IMR-90 (cell line): ENCODE results near the gene PRDM10. TPM values are rescaled to one million over a fixed set of nuclear protein-coding genes. Genes with fewer than 3 reads are reported as not detected.
A peak's percentile ranks its signal among the peaks of the same experiment; 100 is the strongest.

Experiments used
- ATAC-seq: fragments of 200-7000 bp; cut with Tn5 transposase; 2 replicates; pipeline ENCODE4 v1.9.1; 2020; ENCODE audit warnings: low read depth, mild to moderate bottlenecking, moderate library complexity
- BruUV-seq: library from RNA; stranded (reverse); fragments of 400-500 nt; replicated peaks from 2 replicates; lab custom pipeline; 2021; lab: Mats Ljungman, UMichigan
- CTCF ChIA-PET: fragments of 300-600 bp; formaldehyde crosslinking; extraction: SDS; loops from one replicate; lab custom pipeline; 2021; ENCODE audit warnings: antibody characterized with exemption; lab: Yijun Ruan, JAX
- POLR2A ChIA-PET: fragments of 300-600 bp; sonication (Branson Sonifier 250); formaldehyde crosslinking; loops from one replicate; lab custom pipeline; 2022; ENCODE audit warnings: antibody characterized with exemption; ENCODE audit not compliant: unreplicated experiment; lab: Charles Lee
- DNase-seq: peaks from one replicate; pipeline ENCODE4 v3.0.0; 2013
- H2AFZ ChIP-seq: replicated peaks from 2 replicates; pipeline ENCODE3; 2013; ENCODE audit warnings: low read length, mild to moderate bottlenecking; ENCODE audit not compliant: poor library complexity
- H2AK5ac ChIP-seq: 2 replicates; pipeline ENCODE4 v1.6.1; 2013; ENCODE audit warnings: low read depth, low read length, inconsistent platforms
- H2AK9ac ChIP-seq: replicated peaks from 2 replicates; pipeline ENCODE3; 2013; ENCODE audit warnings: mild to moderate bottlenecking, low read depth, low read length, moderate library complexity; ENCODE audit not compliant: poor library complexity
- H2BK120ac ChIP-seq: 2 replicates; pipeline ENCODE4 v1.6.1; 2013; ENCODE audit warnings: low read depth, low read length, inconsistent platforms
- H2BK15ac ChIP-seq: 3 replicates; pipeline ENCODE4 v1.6.1; 2013; ENCODE audit warnings: low read depth, low read length, inconsistent platforms
- H2BK20ac ChIP-seq: 2 replicates; pipeline ENCODE4 v1.6.1; 2013; ENCODE audit warnings: low read depth, mild to moderate bottlenecking, inconsistent platforms, low read length, moderate library complexity
- H2BK5ac ChIP-seq: 2 replicates; pipeline ENCODE4 v1.6.1; 2013; ENCODE audit warnings: mild to moderate bottlenecking, low read depth, low read length, inconsistent platforms; ENCODE audit not compliant: poor library complexity, severe bottlenecking
- H3K14ac ChIP-seq: replicated peaks from 2 replicates; pipeline ENCODE4 v1.6.1; 2013; ENCODE audit warnings: low read depth, low read length, inconsistent platforms
- H3K18ac ChIP-seq: 2 replicates; pipeline ENCODE4 v1.6.1; 2013; ENCODE audit warnings: low read depth, low read length, control low read depth
- H3K23ac ChIP-seq: 2 replicates; pipeline ENCODE4 v1.6.1; 2013; ENCODE audit warnings: low read depth, low read length, inconsistent platforms
- H3K27ac ChIP-seq: 2 replicates; pipeline ENCODE4 v1.5.1; 2013; ENCODE audit warnings: mild to moderate bottlenecking, control low read depth, low read length; ENCODE audit not compliant: insufficient read depth
- H3K27me3 ChIP-seq: 2 replicates; pipeline ENCODE4 v1.6.1; 2013; ENCODE audit warnings: low read length; ENCODE audit not compliant: control insufficient read depth, insufficient read depth
- H3K36me3 ChIP-seq: 2 replicates; pipeline ENCODE4 v1.6.1; 2013; ENCODE audit warnings: low read length, mixed read lengths; ENCODE audit not compliant: control insufficient read depth, insufficient read depth
- H3K4ac ChIP-seq: 2 replicates; pipeline ENCODE4 v1.6.1; 2013; ENCODE audit warnings: low read depth, low read length, inconsistent platforms
- H3K4me1 ChIP-seq: 2 replicates; pipeline ENCODE4 v1.6.1; 2013; ENCODE audit warnings: low read length, mixed read lengths; ENCODE audit not compliant: control insufficient read depth, insufficient read depth
- H3K4me2 ChIP-seq: 2 replicates; pipeline ENCODE4 v1.6.1; 2013; ENCODE audit warnings: low read depth, mild to moderate bottlenecking, control low read depth, low read length, moderate library complexity
- H3K4me3 ChIP-seq: 2 replicates; pipeline ENCODE4 v1.5.1; 2013; ENCODE audit warnings: low read depth, mild to moderate bottlenecking, control low read depth, low read length, moderate library complexity; ENCODE audit not compliant: insufficient read depth
- H3K56ac ChIP-seq: 2 replicates; pipeline ENCODE4 v1.6.1; 2013; ENCODE audit warnings: low read length, inconsistent platforms; ENCODE audit not compliant: insufficient read depth; ENCODE audit errors: extremely low read depth
- H3K79me1 ChIP-seq, 2 experiments: 2 replicates each; pipeline ENCODE4 v1.6.1; 2013; ENCODE audit warnings: low read length in 2 of 2, inconsistent platforms in 1 of 2, low read depth in 1 of 2
- H3K9ac ChIP-seq: 2 replicates; pipeline ENCODE4 v1.6.1; 2013; ENCODE audit warnings: low read depth, low read length, control low read depth
- H3K9me1 ChIP-seq: 2 replicates; pipeline ENCODE4 v1.6.1; 2013; ENCODE audit warnings: low read length, inconsistent platforms; ENCODE audit not compliant: insufficient read depth
- H3K9me3 ChIP-seq: 2 replicates; pipeline ENCODE4 v1.6.1; 2013; ENCODE audit warnings: low read length; ENCODE audit not compliant: control insufficient read depth, insufficient read depth
- H4K20me1 ChIP-seq: 2 replicates; pipeline ENCODE4 v1.6.1; 2013; ENCODE audit warnings: low read length, inconsistent platforms; ENCODE audit not compliant: insufficient read depth
- H4K5ac ChIP-seq: 2 replicates; pipeline ENCODE4 v1.6.1; 2013; ENCODE audit warnings: mild to moderate bottlenecking, low read depth, low read length, control low read depth
- H4K8ac ChIP-seq, 2 experiments: 2 replicates each; pipeline ENCODE4 v1.6.1; 2013; ENCODE audit warnings: low read depth in 2 of 2, low read length in 2 of 2, control low read depth in 1 of 2, inconsistent platforms in 1 of 2
- H4K91ac ChIP-seq: 2 replicates; pipeline ENCODE4 v1.6.1; 2013; ENCODE audit warnings: low read depth, low read length, inconsistent platforms; ENCODE audit not compliant: insufficient read depth
- BHLHE40 ChIP-seq: fragments of 150-350 bp; IDR thresholded peaks from 2 replicates; pipeline ENCODE4 v1.6.1; 2016; ENCODE audit warnings: mild to moderate bottlenecking, low read depth, low read length
- CEBPB ChIP-seq: IDR thresholded peaks from 2 replicates; pipeline ENCODE4 v1.6.1; 2012; ENCODE audit warnings: low read depth, low read length, improper control_type of control experiment
- CHD1 ChIP-seq: IDR thresholded peaks from 2 replicates; pipeline ENCODE4 v1.6.1; 2012; ENCODE audit warnings: low read depth, low read length, improper control_type of control experiment
- CTCF ChIP-seq: conservative IDR thresholded peaks from 2 replicates; pipeline ENCODE4 v1.5.1; 2012; ENCODE audit warnings: mild to moderate bottlenecking, low read depth, low read length, improper control_type of control experiment
- ELK1 ChIP-seq: fragments of 150-350 bp; IDR thresholded peaks from 2 replicates; pipeline ENCODE4 v1.6.1; 2016; ENCODE audit warnings: low read depth, mild to moderate bottlenecking, low read length, moderate library complexity, borderline replicate concordance
- MAFK ChIP-seq: IDR thresholded peaks from 2 replicates; pipeline ENCODE4 v1.6.1; 2012; ENCODE audit warnings: low read depth, low read length, improper control_type of control experiment
- MXI1 ChIP-seq: IDR thresholded peaks from 2 replicates; pipeline ENCODE4 v1.6.1; 2012; ENCODE audit warnings: low read depth, mild to moderate bottlenecking, low read length, moderate library complexity, borderline replicate concordance
- NFE2L2 ChIP-seq: fragments of 150-350 bp; IDR thresholded peaks from 2 replicates; pipeline ENCODE4 v1.6.1; 2016; ENCODE audit warnings: low read depth, mild to moderate bottlenecking, low read length
- RAD21 ChIP-seq: IDR thresholded peaks from 2 replicates; pipeline ENCODE4 v1.6.1; 2012; ENCODE audit warnings: low read length, improper control_type of control experiment
- RCOR1 ChIP-seq: IDR thresholded peaks from 2 replicates; pipeline ENCODE4 v1.6.1; 2012; ENCODE audit warnings: mild to moderate bottlenecking, low read length, improper control_type of control experiment; ENCODE audit not compliant: insufficient replicate concordance
- USF2 ChIP-seq: fragments of 150-350 bp; IDR thresholded peaks from 2 replicates; pipeline ENCODE4 v1.6.1; 2017; ENCODE audit warnings: mild to moderate bottlenecking, antibody characterized with exemption, low read length, low read depth
- WGBS, 2 experiments: methylation state at CpG; one replicate each; pipeline versions ENCODE4 v1.1.5 to v1.1.7; 2013; ENCODE audit warnings: missing lambda C conversion rate in 2 of 2; ENCODE audit not compliant: insufficient read length in 1 of 2; ENCODE audit errors: extremely low coverage in 2 of 2; 5-methylcytosine and 5-hydroxymethylcytosine counted together
- dilution Hi-C: fragments of 300-500 bp; cut with HindIII; formaldehyde crosslinking; loops from one replicate; pipeline ENCODE4 v1.14.3; 2018; ENCODE audit warnings: low sequenced_read_pairs; ENCODE audit not compliant: unreplicated experiment
- in situ Hi-C: fragments of 300-500 bp; cut with MboI; formaldehyde crosslinking; loops from 3 replicates; pipeline ENCODE4 v1.14.3; 2019; ENCODE audit warnings: low sequenced_read_pairs, inconsistent platforms, mixed read lengths
- intact Hi-C: fragments of 100-400 bp; cut with micrococcal nuclease; formaldehyde crosslinking; loops from 2 replicates; pipeline ENCODE4 v1.10.0; 2022
- polyA plus RNA-seq, 3 experiments: library from polyadenylated mRNA; depleted of rRNA; stranded (reverse); fragments of >200 nt; gene quantifications; 2 replicates each; pipeline ENCODE4 v1.2.3, GENCODE V29; 2012; ENCODE audit warnings: low replicate concordance in 1 of 3
- total RNA-seq: library from RNA; depleted of rRNA; stranded (reverse); fragments of >200 nt; gene quantifications from 2 replicates; pipeline ENCODE4 v1.2.3, GENCODE V29; 2012

The PRDM10 gene
- total and polyA plus RNA-seq, 2 of the 4 experiments (the other 2 are of a cell fraction): 3.1 to 6.5 TPM

GRCh38 chr11:129960216-129961214 is 42.1 kb downstream of the PRDM10 start:
- Histone ChIP-seq H2BK15ac (0 out of 3 replicates have a peak overlapping the region, but pooled peaks have one; percentile 18), H2BK20ac (peak overlapping the region; percentile 76), H2AK5ac (peak overlapping the region; percentile 56; the same call in 1 of the 2 replicates), H4K5ac (no peak overlapping the region), H3K9ac (no peak overlapping the region), H2BK120ac (peak overlapping the region; percentile 64; the same call in 1 of the 2 replicates), H2AK9ac (peak overlapping the region; percentile 16), H3K14ac (peak overlapping the region; percentile 59; the same call in 1 of the 2 replicates), H3K27ac (no peak overlapping the region), H3K79me1 (peaks cover 0 to 8% of the 10 kb centered on the region in 2 experiments; a peak in 2 of 4 replicates), H4K8ac (peak overlapping the region in 1 of 2 experiments; percentile 40; a peak in 1 of 4 replicates), H3K4me1 (peaks cover 5% of the 10 kb centered on the region), H4K20me1 (peaks cover 14% of the 10 kb centered on the region), H3K23ac (peak overlapping the region; percentile 31; the same call in 1 of the 2 replicates), H3K9me1 (peaks cover 12% of the 10 kb centered on the region), H2AFZ (no peak overlapping the region), H3K36me3 (no peaks in the 10 kb centered on the region), H3K4me2 (no peak overlapping the region), H2BK5ac (no peak overlapping the region), H4K91ac (0 out of 2 replicates have a peak overlapping the region, but pooled peaks have one; percentile 2), H3K9me3 (no peaks in the 10 kb centered on the region), H3K4ac (peak overlapping the region; percentile 52; the same call in 1 of the 2 replicates), H3K4me3 (no peak overlapping the region), H3K18ac (0 out of 2 replicates have a peak overlapping the region, but pooled peaks have one; percentile 24), H3K27me3 (no peaks in the 10 kb centered on the region), H3K56ac (no peak overlapping the region)
- intact Hi-C loops: no loop called here
- ChIA-PET POLR2A (no interaction called here), CTCF (interaction anchor here (0.6 kb wide), 1 partner anchor 28 kb away, joined by 6 read pairs; no protein-coding TSS in a partner anchor)
- WGBS, 2 experiments: 89% methylated on average over 9 of the region's 18 CpGs; no CpG with 5 or more reads in 1 of the 2 experiments
- in situ Hi-C loops: no loop called here
- peak; percentile 92 for ATAC-seq
- dilution Hi-C loops: no loop called here
- DNase-seq: peak; percentile 96
- BruUV-seq: no TSS peak
- TF ChIP-seq USF2 (peak; percentile 42; the same call in 1 of the 2 replicates), NFE2L2 (peak; percentile 34; the same call in 1 of the 2 replicates), MAFK (no peak), CEBPB (no peak; the same call in 1 of the 2 replicates), BHLHE40 (peak; percentile 77), ELK1 (no peak), MXI1 (peak; percentile 58; the same call in 1 of the 2 replicates), RCOR1 (peak; percentile 39), CHD1 (no peak), CTCF (no peak), RAD21 (no peak)
